Measurements from ENCODE around the gene CACNA1D.
"Not testable (repeated sequence)": the region's sequence is repeated elsewhere in the genome, so short reads cannot be mapped to it uniquely, and the experiment has no call there.

CACNA1D gene

DNA sequence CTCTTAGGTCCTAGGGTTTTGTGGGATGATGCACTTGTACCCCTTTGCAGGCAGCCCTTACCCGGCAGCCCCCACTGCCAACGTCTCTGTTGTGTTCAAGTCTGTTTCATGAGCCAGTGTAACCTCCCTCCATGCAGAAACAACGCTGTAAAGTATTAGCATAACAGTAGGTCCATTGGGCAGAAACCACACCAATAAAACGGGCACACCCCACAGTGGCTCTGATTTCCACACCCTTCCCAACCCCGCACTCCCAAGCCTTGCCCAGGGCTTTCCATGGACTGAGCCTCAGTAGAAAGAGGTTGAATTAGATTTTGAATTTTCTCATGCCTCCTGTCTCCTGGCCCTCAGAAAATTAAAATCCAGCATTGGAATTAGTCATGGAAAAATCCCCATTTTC, 124.5 kb downstream of the CACNA1D start:
- no peak for DNase-seq

DNA sequence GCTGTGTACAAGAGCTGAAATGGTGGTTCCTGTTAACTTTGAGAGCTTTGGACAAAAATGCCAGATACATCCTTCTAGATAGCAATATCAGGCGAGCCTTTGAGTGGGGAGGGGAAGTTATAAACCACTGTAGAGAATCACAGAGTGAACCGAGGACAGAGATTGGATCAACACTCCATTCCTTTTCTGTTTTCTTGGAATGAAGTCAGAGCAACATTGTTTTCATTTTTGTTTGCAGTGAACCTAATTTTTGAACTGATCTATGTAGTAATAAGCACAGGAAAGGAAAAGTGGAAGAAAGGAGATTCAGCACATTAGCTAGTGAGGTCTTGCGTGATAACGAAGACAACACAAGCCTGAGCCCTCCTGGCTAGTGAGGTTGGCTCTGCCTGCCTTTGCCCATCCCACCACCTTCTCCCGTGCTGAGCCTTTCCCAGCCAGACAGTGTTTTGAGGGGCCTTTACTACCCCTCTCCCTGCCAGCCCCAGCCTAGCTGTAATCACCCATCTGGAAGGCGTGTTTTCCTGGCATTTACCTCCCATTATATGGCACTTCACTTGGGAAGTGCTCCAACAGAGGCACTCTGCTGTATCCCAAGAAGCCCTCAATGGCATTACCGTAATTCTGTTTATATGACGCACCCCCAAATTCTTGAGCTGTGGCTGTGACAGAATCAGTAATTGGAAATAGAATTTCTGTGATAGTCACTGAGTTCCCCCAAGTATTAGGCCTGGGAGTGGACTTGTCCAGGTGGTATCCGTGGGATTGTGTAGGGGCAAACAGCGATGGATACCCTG, 129.8 kb downstream of the CACNA1D start:
- DNase-seq: no peak

DNA sequence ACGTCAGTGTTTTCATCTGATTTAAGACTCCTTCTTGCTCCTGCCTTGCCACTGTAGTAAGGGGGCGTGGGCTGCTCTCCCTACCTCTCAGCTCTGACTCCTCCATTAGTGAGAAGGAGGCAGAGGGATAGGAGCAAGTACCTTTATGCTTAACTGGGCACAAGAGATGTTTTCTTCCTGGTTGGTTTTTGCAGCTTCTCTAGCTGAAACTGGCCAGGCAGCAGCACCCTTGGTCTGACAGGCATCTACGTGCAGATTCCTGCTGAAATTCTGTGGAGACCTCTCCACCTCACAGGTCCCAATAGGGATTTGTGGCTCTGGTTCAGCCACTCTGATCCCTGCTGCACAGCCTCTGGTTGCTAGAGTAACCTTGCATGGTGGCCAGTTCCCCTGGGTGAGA, 132.5 kb downstream of the CACNA1D start:
- no peak for DNase-seq

DNA sequence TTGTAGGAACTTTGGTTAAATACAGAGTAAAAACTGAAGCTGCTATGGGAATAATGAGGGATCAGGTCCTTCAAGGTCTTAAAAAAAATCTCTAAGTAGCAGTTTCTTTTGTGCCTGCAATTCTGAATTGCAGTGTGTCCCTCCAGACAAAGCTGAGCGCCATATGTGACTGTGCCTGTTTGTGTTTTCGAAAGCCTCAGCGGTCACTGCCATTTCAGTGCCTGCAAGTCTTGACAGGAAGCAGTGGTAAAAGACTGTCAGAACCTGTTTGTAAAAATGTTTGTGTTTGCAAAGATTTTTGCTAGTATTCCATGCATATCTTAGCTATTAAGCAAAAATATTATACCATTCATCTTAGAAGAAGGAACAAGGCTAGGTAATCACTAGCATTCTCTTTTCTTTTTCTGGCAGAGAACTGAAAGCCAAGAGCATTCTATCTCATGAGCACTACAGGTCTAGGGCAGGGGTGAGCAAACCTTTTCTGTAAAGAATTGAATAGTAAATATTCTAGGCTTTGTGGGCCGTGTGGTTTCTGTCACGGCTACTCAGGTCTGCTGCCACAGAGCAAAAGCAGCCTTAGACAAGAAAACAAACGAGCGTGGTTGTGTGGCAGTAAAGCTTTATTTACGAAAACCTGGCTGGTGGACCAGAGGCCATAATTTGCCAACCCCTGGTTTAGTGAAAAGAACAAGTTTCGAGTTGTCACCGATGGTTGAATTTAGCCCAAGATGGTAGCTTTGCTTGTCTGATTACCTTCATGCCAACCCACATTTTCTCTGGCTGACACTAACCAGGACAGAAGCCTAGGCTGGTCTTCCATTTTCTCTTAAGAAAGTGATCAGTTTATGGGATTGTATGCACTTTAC, 134.4 kb downstream of the CACNA1D start:
- no peak for DNase-seq

DNA sequence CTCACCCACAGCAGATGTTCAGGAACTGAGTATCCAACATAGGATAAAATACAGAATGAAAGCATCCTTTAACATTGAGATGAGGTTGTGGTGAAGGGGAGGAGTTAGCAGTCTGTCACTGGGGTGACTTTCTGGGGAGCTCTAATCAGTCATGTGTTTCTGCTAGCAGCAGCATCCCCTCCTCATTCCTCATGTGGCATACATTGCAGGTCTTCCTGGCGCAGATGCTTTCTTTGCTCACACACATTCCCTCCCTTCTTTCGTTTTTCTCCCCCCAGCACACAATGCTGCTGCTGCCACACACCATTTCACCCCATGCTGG, 135.0 kb downstream of the CACNA1D start:
- DNase-seq: no peak

DNA sequence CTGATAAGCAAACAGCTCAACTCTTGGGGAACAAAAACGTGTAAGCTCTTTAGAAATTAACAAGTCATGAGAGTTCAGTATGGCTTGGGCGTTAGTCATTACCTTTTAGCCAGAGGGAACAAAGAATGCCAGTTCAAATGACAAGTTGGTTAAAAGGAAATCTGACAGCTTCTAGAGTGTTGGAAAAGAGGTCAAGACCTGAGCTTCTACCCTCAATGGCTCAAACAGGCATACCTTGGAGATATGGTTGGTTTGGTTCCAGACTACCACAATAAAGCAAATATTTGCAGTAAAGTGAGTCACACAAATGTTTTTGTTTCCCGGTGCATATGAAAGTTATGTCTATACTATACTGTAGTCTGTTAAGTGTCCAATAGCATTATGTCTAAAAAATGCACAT, 136.1 kb downstream of the CACNA1D start:
- DNase-seq: no peak

DNA sequence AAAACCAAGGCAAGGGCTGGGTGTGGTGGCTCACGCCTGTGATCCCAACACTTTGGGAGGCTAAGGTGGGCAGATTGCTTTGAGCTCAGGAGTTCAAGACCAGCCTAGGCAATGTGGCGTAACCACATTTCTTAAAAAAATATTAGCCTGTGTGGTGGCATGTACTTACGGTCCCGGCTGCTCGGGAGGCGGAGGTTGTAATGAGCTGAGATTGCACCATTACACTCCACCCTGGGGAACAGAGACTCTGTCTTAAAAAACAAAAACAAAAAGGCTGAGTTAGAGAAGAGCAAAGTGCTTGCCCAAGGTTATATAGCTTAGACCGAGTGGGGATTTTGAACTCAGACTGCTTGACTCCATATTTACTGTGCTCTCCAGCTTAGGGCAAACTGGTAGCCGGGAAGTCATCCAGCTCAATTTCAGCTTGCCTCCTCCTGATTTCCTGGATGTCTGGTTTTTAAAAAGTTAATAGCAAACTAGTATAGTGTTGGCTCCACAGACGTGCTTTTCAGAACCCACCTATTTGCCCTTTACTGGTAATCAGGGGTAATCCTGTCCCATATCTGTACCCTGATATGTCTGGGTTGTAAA, 138.9 kb downstream of the CACNA1D start:
- DNase-seq: no peak

DNA sequence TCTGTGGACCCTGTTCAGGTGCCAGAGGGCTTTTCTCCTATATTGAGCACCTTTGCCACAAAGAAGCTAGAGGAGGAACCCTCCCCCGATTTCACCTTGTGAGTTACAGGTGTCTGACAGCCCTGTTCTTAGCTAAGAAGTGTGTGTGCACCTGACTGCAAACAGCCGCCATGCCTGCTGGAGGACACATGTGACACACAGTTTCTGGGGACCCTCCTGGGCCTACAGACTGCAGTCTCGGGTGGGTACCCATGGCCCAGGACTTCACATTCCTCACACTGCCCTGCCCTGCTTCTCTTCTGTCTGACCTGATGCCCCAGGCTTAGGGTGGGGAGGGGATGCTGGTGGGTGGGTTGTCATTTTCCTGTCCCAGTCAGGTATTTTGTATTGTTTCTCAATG, 140.6 kb downstream of the CACNA1D start:
- no peak for DNase-seq

DNA sequence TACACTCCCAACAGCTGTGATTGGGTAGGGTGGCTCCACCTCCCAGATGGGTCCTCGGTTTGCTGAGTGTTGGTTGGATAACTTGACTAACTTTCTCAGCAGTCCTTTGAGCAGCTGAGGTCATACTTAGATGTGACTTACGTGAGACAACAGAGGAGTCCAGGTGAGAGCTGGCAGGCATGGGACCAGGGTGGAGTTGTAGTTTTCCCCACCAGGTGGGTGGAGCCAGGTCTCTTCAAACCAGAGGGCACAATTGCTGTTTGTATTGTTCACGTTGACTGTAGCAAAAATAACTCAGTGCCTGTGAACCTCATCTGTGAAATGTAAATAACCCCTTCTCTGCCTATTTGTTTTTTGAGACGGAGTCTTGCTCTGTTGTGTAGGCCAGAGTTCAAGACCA, 144.4 kb downstream of the CACNA1D start:
- not testable (repeated sequence) for DNase-seq

DNA sequence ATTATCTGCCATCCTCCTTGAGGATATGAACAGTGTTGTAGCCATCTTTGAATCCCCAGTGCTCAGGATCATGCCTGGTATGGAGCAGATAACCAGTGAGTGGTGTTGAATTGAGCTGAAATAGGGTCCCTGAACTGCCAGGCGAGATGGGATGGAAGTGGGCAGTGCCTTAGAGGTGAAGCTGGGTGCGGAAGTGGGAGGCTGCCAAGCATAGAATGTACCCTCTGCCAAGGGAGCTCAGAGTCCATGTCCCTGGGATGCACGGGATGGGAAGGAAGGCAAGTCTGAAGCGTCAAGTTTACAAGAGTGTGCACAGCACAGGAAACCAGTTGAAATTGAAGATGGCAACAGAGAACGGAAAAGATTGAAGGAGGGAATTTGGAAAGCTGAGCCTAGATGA, 147.0 kb downstream of the CACNA1D start:
- no peak for DNase-seq

DNA sequence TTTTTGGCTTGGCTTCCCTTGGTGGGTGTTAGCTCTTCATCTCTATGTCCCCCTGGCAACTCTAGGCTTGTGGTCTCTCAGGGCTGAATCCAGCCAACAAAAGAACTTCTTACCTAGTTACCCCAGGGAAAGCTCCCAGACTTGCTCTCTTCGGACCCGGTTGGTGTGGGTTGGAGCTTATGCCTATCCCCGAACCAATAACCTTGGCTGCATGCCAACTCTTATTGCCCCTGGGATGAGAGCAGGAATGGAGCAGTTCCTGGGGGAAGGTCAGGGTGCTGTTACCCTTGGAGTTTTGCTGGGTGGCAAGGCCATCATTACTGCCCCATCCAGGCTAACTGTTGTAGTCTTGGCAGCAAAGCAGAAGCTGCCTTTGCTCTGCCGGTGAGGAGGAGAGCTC, 147.8 kb downstream of the CACNA1D start:
- no peak for DNase-seq

DNA sequence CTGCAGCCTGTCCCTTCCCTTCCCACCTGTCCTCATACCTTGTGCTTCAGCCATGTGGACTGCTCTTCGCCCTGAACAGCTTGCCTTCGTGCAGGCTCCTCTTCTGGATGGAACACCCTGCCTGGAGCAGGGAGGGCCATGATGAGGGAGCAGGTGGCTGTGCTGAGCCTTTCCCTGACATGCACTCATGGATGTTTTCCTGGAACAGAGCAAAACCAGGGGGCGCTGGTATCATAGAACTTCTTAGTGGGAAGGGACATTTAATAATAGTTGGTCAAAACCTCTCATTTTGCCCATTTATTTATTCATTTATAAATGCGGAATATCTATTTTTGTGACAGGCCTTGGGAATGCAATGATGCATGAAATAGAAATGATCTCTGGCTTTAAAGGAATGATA, 149.3 kb downstream of the CACNA1D start:
- no peak for DNase-seq

DNA sequence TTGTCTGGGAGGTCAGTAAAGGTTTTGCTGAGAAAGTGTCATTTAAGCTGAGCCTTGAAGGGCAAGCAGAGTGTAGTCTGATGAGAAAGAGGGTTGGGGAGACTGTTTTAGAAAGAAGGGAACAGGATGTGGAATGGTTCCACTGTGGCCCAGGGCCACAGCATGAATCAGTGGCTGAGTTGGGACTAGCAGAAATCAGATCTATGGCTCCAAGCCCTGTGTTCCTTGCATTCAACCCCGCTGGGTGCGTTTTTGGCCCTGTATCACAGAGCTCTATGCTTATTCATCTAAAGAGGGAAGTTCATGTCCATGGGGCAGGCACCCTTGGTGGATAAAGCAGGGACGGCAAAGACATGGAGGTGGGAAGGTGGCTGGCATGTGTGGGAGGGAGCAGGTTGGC, 151.3 kb downstream of the CACNA1D start:
- DNase-seq: no peak

DNA sequence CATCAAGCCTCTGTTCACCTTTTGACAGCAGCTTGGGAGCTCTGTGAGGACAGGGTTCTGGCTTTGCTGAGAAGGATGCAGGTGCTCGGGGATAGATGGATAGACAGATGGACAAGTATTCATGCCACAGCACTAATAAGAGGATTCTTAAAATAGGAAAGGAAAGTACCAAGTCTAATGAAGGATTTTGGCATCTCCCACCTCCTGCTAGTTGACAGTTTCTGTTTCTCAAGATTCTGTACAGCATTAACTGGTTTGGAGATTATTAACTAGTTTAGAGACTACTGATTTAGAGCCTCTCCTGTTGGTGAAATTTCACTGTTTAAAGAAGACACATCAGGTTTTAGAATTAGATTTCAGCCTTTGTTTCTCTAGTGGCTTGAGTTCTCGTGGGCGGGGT, 152.3 kb downstream of the CACNA1D start:
- DNase-seq: no peak

DNA sequence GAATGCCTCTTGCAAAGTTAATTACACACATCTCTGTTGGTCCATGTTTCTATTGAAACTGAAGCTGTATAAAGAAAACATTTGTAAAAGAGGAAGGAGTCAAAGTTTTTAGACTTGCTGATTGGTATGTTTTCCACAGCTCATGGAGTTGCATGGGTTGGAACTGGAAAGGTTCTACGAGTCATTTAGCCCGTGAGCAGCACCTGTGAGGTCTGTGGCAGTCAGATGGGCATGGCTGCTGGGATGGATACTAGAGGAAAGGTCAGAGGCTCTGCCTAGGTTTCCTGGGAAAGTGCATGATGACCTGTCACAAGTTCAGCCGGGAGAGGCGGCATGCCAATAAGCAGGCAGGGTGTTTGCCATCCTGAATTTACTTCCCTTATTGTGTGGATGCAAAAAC, 155.4 kb downstream of the CACNA1D start:
- no peak for DNase-seq

DNA sequence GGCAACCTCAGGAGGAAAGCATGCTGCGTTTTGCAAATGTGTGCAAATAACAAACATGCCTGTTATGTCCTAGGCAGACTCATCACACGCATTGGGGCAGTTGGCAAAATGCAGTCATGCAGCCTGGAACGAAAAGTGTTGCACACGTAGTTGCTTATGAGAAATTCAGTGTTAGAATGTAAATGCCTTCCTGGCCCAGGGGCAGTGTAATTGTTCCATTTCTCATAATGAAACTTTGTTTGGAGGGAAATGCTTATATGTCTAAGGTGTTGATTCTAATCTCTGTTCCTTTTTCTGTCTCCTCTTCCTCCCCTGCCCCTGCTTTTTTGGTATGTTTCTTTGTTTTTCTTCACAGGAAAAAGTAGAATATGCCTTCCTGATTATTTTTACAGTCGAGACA, 156.0 kb downstream of the CACNA1D start:
- no peak for DNase-seq

DNA sequence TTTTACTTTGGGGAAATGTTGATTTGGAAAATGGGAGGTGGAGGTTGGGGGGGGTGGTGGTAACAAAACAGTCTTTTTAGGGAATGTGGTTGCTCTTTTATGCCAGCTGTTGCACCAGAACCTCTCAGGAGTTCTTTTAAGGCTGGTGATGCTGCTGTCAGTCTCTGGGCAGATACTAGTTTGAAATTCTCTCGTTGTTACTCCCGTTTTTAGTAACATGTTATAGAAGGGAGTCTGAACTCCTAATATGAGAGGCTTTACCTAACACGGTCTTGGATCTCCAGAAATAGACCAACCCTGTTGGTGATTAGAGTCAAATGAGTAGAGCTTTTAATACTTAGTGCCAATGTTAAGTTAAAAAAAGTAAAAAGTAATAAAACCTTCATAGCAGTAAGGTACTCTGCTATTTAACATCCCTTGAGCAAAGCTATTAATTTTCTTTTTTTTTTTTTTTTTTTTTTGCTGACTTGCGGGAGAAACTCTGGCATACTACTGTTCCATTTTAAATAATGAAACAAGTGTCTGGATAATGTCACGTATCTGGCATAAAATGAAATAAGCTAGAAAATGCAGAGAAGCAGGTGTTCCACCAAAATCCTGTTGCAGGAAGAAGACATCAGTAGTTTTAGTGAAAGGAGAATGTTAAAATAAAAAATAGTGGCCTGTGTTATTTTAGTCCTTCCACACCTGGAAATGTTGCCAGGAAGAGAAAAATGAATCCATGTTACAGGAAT, 156.7 kb downstream of the CACNA1D start:
- DNase-seq: no peak

DNA sequence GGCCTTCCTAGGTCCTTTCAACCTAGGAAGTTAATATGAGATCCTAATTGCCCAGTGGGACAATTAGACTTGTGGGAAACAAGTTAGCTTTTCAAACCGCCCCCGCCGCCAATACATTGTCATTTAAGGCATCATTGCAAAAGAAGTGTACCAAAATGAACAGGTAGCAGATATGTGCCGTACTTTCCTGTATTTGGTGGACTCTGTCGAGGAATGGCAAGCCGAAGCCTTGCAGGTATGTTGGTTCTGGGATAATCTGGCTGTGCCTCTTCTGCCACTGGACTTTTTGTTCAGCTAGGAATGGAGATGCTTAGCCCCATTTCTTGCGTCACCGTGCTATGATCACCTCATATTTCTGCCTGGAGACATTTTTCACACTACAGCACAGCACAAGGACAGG, 157.5 kb downstream of the CACNA1D start:
- no peak for DNase-seq

DNA sequence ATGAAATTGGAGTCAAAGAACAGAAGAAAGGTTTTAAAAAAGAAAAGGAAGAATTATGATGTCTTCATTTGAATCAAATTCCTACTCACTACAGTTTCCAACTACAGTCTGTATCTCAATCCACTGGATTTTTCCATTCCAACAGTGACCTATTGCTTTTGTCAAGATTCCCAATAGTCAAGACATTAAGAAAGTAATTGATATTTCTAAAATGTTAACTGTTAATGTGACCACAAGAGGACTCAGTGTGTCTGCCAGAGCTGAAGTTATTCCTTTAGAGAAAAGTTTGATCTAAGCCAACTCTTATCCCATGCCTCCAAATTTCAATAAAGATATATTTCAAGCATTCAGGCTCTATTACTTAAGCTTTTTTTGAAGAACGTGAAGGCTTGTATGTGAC, 163.2 kb downstream of the CACNA1D start:
- no peak for DNase-seq

DNA sequence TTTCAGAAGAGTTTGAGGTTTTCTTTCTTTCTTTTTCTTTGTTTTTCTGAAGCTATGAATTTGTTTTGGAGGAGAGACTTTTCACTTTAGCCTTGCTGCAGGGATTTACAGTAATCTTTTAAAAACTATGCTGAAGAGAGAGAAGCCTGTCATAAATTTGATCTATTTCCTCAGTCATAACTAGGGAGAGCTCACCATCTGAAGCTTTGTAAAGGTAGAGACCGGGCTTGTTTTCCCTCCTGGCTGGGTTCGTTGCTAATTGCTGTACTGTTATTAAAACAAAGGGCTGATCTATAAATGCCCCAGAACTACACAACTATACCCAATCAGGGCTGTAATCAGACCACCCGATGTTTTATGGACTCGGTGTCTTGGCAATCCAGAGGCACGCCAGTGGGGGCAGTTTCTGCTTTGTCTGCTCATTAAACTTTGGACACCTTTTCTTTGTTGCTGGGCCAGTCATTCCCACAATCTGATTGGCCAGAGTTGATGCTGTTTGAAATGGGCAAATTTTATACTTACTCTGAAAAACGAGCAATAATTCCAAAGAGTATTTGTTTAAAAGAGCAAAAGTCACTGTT, 164.3 kb downstream of the CACNA1D start:
- no peak for DNase-seq

DNA sequence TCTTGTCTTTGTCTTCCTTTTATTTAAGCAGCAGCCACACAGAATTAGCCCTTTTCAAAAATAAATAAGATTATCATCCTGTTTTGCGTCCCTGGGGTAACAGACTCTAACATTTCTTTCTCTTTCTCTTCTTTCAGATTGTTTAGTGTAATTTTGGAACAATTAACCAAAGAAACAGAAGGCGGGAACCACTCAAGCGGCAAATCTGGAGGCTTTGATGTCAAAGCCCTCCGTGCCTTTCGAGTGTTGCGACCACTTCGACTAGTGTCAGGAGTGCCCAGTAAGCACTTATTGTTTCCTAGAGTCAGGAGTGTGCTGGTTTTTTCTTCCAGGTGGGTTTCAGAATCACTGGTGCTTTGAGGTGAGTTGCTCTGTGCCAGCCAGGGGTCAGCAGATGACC, 165.6 kb downstream of the CACNA1D start:
- no peak for DNase-seq

DNA sequence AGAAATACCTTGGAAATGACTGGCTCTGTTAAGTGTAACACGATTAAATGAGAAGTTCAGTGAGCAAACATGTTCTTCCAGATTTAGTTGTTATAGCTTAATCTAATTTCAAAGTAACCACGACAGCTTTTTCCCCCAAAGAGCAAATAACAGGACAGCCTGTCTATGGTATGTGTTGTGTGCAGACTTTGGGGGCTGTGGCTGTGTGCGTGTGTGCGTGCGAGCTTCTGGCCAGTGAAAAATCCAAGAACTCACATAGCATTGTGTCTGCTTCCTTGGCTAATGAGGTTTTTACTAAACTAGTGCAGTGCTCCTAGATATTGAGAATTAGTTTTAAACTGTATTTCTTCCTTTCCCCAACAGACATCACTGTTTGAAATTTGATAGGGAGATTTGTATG, 167.1 kb downstream of the CACNA1D start:
- no peak for DNase-seq

DNA sequence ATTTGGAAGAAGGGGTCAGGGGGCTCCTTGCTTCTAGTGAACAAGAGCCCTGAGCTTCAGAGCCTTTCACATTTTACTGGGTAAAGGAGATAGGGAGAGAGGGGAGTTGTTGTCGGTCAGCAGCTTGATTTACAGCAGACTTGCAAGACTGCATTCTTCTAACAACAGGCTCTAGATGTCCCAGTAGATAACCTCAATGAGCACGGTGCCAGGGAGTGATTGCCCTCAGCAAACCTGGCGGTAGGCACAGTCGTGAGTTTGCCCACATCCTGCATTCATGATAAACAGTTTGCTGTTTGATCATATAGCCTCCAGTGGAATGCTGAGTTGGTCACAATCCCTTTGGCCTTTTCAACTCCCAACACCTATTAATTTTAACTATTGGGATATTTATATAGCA, 170.4 kb downstream of the CACNA1D start:
- not testable (repeated sequence) for DNase-seq
